OCI-LY7 (cell line): ENCODE data around the gene PRR33.

ENCODE experiments used
- CTCF ChIP-seq: fragments of 200-600 bp; sonication (generic); conservative IDR thresholded peaks from 2 replicates; pipeline ENCODE4 v1.5.1; 2014; ENCODE audit warnings: mild to moderate bottlenecking, antibody characterized with exemption, low read length, moderate library complexity, mixed read lengths
- EZH2phosphoT487 ChIP-seq: fragments of 200-600 bp; sonication (generic); IDR thresholded peaks from 2 replicates; pipeline ENCODE4 v1.6.1; 2018; ENCODE audit warnings: low read depth, borderline replicate concordance, mild to moderate bottlenecking, mixed run types, antibody characterized with exemption, low read length, moderate library complexity, mixed read lengths

- TF ChIP-seq CTCF (no peak), EZH2phosphoT487 (no peak)
These were observed 45.9 kb downstream of the PRR33 start for GRCh38 chr11:1845561-1846452.
